Stimulated activated memory B cell treated with anti-CD40 and anti-IgM and Interleukin-4, amounts not matched to agents 10 μg/mL and 1 μg/mL and 100 μg/mL, for 72 hours (primary cell): ENCODE results near the gene ENDOD1.

Source experiments
- ATAC-seq: fragments of 150-1000 bp; cut with Tn5 transposase; 2 replicates; pipeline ENCODE4 v1.10.0; 2021
- H3K27ac Mint-ChIP-seq: one replicate; pipeline ENCODE4 v1.8.0; 2022; ENCODE audit warnings: mild to moderate bottlenecking, mixed read lengths
- H3K27me3 Mint-ChIP-seq: one replicate; pipeline ENCODE4 v1.8.0; 2022; ENCODE audit warnings: mixed read lengths
- H3K36me3 Mint-ChIP-seq: one replicate; pipeline ENCODE4 v1.8.0; 2022; ENCODE audit warnings: mixed read lengths
- H3K4me1 Mint-ChIP-seq: one replicate; pipeline ENCODE4 v1.8.0; 2022; ENCODE audit warnings: mixed read lengths
- H3K4me3 Mint-ChIP-seq: one replicate; pipeline ENCODE4 v1.8.0; 2022; ENCODE audit warnings: mild to moderate bottlenecking, moderate library complexity, mixed read lengths
- H3K9me3 Mint-ChIP-seq: one replicate; pipeline ENCODE4 v1.8.0; 2022; ENCODE audit warnings: mixed read lengths

Gene ENDOD1

DNA sequence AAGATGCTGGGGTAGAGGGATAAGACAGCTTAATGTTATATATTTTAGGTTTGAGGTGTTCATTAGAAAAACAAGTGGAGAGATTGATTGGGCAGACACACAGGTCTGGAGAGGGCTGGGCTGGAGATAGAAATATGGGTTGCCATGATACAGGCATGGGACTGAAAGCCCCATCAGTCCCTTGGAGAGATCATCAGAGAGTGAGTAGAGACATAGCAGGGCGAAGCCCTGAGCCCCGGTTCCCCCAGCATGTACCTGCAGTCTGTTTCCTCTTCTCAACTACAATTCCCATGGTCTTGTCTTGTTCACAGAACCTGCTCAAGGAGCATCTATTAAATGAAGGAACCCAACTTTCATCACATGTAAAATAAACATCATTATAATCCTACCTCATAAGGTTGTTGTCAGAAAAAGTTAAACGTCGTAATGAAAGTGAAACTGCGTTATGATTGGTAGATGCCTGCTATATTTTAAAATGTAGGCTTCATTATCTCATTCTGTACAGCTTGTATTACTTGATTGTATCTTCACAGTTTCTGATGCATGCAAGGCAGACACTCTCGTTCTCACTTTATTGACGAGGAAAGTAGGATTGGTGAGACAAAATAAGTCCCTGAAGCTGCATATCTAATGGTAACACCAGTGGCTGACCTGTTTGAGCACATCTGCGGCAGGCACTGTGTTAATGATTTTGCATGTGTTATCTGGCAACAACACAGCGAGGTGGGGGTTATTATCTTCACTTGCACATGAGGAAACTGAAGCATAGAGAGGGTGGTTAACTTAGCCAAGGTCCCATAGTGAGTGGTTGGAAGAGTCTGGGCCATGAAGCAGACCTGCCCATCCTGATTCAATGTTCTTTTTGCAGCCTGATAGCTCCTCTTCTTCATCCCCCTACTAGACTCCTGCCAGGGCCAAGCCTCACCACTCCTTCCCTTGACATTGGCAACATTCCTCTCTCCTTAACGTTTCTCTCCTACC lies 63.5 kb downstream of the ENDOD1 start:
- peaks cover 9% of the 10 kb centered on the region for H3K36me3 Mint-ChIP-seq
- peaks cover 54% of the 10 kb centered on the region for H3K4me1 Mint-ChIP-seq
- no peaks in the 10 kb centered on the region for H3K27me3 Mint-ChIP-seq
- H3K27ac Mint-ChIP-seq, result peak overlapping the region; percentile 79
- H3K4me3 Mint-ChIP-seq, result peak overlapping the region; percentile 83
- ATAC-seq, result peak; percentile 25
- H3K9me3 Mint-ChIP-seq, result no peaks in the 10 kb centered on the region

- Mint-ChIP-seq H3K9me3 (no peaks in the 10 kb centered on the region), H3K27me3 (no peaks in the 10 kb centered on the region), H3K36me3 (peaks cover 12% of the 10 kb centered on the region), H3K27ac (peak overlapping the region; percentile 79), H3K4me1 (peaks cover 56% of the 10 kb centered on the region), H3K4me3 (peak overlapping the region; percentile 83)
- ATAC-seq, result no peak
Measured at GRCh38 chr11:95153857-95154246, 64.2 kb downstream of the ENDOD1 start.

DNA sequence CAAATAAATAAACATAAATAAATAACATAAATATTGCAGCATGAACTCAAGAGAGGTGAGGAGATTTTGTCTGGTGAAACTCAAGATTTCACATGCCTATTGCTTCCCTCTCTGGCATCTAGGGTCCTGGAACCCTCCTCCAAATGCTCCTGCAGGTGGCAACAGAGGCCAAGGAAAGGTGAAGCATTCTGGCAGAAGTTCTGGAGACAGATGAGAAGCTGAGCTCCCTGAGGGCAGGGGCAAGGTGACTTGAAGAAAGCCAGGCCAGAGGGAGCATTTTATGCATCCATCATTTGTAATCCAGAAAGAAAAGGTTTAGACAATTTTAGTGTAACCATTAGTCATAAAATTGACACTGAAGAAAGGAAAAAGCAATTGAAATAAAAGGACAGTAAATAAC lies 64.9 kb downstream of the ENDOD1 start:
- no peak for ATAC-seq
- Mint-ChIP-seq H3K27me3 (no peaks in the 10 kb centered on the region), H3K27ac (peak overlapping the region; percentile 79)

DNA sequence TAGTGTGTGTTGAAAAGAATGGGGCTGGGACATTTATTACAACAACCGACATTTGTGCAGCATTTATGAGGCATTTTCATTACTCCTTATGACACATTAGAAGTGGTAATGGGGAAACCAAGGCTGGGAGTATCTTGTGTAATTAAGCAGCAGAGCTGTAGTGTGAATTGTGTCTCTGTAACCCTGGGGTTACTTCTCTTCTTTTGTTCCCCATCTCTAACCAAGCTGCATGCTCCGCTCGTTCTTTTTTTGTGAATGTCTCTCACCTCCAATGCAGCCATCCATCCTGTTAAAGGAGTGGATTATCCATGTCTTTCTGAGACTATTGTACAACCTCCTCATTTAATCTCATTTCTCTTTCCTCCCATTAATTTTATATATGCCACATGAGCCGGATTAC lies 65.7 kb downstream of the ENDOD1 start:
- Mint-ChIP-seq H3K27ac (no peak overlapping the region), H3K4me3 (no peak overlapping the region), H3K9me3 (no peaks in the 10 kb centered on the region), H3K27me3 (no peaks in the 10 kb centered on the region), H3K4me1 (peaks cover 52% of the 10 kb centered on the region), H3K36me3 (peaks cover 18% of the 10 kb centered on the region)
- no peak for ATAC-seq

More for the DNA sequence above, 64.9 kb downstream of the ENDOD1 start:
- Mint-ChIP-seq H3K4me3 (no peak overlapping the region), H3K4me1 (peaks cover 55% of the 10 kb centered on the region), H3K36me3 (peaks cover 12% of the 10 kb centered on the region), H3K9me3 (no peaks in the 10 kb centered on the region)

DNA sequence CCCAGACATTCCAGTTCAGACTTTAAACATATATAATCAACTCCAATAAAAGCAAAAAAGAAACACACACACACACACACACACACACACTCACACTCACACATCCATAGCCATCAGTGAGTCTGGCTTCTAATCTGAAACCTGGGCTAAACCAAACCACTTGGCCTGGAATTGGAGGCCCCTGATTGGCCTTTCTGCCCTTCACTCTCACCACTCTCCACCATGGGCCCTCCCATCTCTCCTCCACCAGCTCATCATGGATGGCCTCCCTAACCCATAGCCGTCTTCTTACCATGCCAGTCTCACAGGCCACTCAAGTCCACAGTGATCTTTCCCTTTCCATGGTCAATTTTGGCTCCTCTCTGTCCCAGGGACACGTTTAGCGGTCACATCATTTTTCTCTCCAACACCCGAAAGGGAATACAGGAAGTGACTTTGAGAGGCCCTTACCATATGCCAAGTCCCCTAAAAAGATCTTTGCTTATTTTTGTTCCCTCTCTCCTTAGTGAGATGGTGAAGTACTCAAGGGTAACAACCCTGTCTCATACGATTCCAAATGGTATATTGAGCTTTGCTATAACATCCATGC lies 66.6 kb downstream of the ENDOD1 start:
- H3K4me1 Mint-ChIP-seq, result peaks cover 57% of the 10 kb centered on the region
- peak overlapping the region; percentile 36 for H3K27ac Mint-ChIP-seq
- ATAC-seq, result no peak
- no peak overlapping the region for H3K4me3 Mint-ChIP-seq
- H3K36me3 Mint-ChIP-seq, result peaks cover 23% of the 10 kb centered on the region
- no peaks in the 10 kb centered on the region for H3K9me3 Mint-ChIP-seq
- H3K27me3 Mint-ChIP-seq, result no peaks in the 10 kb centered on the region

DNA sequence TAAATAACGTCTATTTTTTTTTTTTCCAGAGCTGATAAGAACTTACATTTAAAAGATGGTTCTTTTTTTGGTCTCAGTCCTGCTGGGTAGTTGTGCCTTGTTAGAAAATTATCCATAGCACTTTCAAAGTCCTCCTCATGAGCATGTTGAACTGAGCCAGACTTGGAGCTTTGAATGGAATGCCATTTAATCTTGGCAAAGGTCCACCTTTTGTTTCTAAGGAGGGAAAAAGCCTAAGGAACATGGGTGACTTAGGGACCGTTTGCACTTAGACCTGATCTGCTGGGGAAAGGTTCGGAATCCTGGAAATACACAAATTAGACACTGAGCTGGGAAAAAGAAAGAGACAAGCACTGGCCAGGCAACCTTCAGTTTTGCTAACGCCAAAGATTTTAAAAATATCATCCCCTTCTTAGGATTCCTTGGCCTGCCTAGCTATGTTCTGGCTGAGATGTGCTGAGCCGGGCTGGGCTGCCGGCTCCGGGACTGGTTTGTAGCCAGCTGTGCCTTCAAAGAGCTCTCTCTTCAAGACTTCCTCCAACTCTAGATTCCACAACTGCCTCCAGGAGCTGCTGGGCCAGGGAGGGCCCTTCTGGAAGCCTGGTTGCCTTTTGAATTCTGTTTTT lies 67.4 kb downstream of the ENDOD1 start:
- no peak overlapping the region for H3K4me3 Mint-ChIP-seq
- peaks cover 50% of the 10 kb centered on the region for H3K4me1 Mint-ChIP-seq
- H3K27me3 Mint-ChIP-seq, result no peaks in the 10 kb centered on the region
- peaks cover 23% of the 10 kb centered on the region for H3K36me3 Mint-ChIP-seq
- no peaks in the 10 kb centered on the region for H3K9me3 Mint-ChIP-seq
- peak overlapping the region; percentile 36 for H3K27ac Mint-ChIP-seq
- no peak for ATAC-seq

DNA sequence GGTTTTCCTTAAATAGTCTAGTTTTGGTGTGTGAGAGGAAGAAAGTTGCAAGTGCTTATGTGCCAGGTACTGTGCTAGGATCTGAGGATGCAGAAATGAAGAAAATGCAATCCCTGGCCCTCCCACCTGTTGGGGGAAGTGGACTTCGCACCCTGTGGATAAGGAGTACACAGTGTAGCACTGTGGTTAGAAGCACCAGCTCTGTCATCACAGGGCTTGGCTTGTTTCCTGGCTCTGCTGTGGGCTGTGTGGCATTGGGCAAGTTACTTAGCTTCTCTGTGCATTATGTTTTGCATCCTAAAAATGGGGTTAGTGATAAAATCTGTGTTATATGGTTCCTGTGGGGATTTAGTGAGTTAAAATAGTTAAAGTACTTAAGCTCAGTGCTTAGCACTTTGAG lies 68.2 kb downstream of the ENDOD1 start:
- Mint-ChIP-seq H3K9me3 (peaks cover 3% of the 10 kb centered on the region), H3K27ac (peak overlapping the region; percentile 36), H3K4me3 (no peak overlapping the region), H3K4me1 (peaks cover 43% of the 10 kb centered on the region), H3K27me3 (no peaks in the 10 kb centered on the region), H3K36me3 (peaks cover 26% of the 10 kb centered on the region)
- ATAC-seq, result no peak

GRCh38 chr11:95161248-95161647 lies 71.6 kb downstream of the ENDOD1 start:
- no peak overlapping the region for H3K4me3 Mint-ChIP-seq
- H3K4me1 Mint-ChIP-seq, result peaks cover 43% of the 10 kb centered on the region
- H3K9me3 Mint-ChIP-seq, result peaks cover 3% of the 10 kb centered on the region
- peaks cover 25% of the 10 kb centered on the region for H3K36me3 Mint-ChIP-seq
- peak; percentile 10 for ATAC-seq
- no peaks in the 10 kb centered on the region for H3K27me3 Mint-ChIP-seq
- H3K27ac Mint-ChIP-seq, result no peak overlapping the region

DNA sequence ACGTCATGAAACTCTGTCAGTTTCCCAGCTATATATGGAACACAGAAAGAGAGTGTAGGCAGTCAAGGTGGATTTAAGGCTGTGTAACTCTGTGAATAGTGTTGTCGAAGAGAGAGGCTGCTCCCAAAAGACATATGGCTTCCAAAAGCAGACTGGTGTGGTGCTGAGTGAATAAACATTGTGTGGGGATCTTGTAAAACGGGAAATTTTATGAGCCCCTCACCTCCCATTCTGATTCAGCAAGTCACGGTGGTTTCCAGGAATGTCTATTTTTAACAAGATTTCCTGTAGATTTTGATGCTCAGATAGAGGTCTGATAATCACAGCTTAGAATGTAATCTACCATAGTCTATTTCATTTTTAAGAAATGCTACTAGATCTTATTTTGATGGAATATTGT lies 73.5 kb downstream of the ENDOD1 start:
- Mint-ChIP-seq H3K4me1 (peaks cover 35% of the 10 kb centered on the region), H3K27ac (peak overlapping the region; percentile 32), H3K4me3 (no peak overlapping the region), H3K36me3 (peaks cover 26% of the 10 kb centered on the region), H3K9me3 (peaks cover 3% of the 10 kb centered on the region), H3K27me3 (no peaks in the 10 kb centered on the region)
- ATAC-seq, result no peak

GRCh38 chr11:95165638-95166037 lies 76.0 kb downstream of the ENDOD1 start:
- peaks cover 21% of the 10 kb centered on the region for H3K36me3 Mint-ChIP-seq
- no peaks in the 10 kb centered on the region for H3K27me3 Mint-ChIP-seq
- no peak overlapping the region for H3K4me3 Mint-ChIP-seq

GRCh38 chr11:95166781-95167180 lies 77.1 kb downstream of the ENDOD1 start:
- Mint-ChIP-seq H3K27ac (peak overlapping the region; percentile 31), H3K4me1 (peaks cover 21% of the 10 kb centered on the region), H3K27me3 (no peaks in the 10 kb centered on the region), H3K4me3 (no peak overlapping the region), H3K9me3 (peaks cover 3% of the 10 kb centered on the region), H3K36me3 (peaks cover 20% of the 10 kb centered on the region)
- ATAC-seq, result no peak

More at GRCh38 chr11:95165638-95166037, 76.0 kb downstream of the ENDOD1 start:
- H3K4me1 Mint-ChIP-seq, result peaks cover 23% of the 10 kb centered on the region
- no peak for ATAC-seq
- peaks cover 3% of the 10 kb centered on the region for H3K9me3 Mint-ChIP-seq
- H3K27ac Mint-ChIP-seq, result no peak overlapping the region

DNA sequence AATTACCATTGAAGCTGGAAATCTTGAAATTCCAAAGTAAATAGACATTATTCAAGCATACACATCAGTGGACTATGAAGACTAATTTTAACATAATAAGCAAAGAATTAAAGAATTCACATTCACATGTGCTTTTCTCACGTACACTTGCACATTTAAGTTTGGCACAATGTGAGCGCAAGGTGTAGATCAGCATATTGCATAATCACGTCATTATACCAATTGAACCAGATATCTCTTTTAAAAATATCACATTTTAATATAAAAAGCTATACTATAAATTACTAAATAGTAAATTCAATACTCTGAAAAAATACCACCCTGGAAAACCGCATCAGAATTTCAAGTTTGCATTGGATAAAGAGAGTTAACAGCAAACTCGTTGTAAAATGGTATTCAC lies 80.6 kb downstream of the ENDOD1 start:
- Mint-ChIP-seq H3K36me3 (peaks cover 15% of the 10 kb centered on the region), H3K4me1 (no peaks in the 10 kb centered on the region), H3K27ac (no peak overlapping the region), H3K4me3 (no peak overlapping the region), H3K27me3 (no peaks in the 10 kb centered on the region), H3K9me3 (no peaks in the 10 kb centered on the region)
- ATAC-seq, result no peak

DNA sequence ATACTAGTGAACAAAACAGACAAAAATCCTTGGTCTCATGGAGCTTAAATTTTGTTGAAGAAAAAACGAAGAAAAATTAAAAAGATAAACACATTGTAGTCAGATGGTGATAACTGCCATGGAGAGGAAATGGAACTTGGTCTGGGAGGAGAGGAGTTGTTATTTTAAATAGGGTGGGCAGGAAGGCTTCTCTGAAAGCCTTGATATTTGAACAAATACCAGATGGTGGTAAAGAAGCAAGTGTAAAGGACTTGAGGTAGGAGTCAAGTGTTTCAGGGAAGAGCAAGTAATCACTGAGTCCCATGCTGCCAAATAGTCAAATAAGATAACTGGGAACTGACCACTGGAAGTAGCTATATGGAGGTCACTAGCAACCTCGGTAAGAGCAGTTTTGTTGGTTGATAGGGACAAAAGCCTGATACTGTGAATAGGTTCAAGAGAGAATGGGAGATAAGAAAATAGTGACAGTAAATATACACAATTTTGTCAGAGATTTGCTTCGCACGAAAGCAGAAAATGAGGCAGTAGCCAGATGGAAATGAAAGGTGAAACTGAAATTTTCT lies 86.3 kb downstream of the ENDOD1 start:
- peaks cover 4% of the 10 kb centered on the region for H3K4me1 Mint-ChIP-seq
- H3K4me3 Mint-ChIP-seq, result no peak overlapping the region
- H3K27me3 Mint-ChIP-seq, result no peaks in the 10 kb centered on the region
- peaks cover 20% of the 10 kb centered on the region for H3K36me3 Mint-ChIP-seq
- no peaks in the 10 kb centered on the region for H3K9me3 Mint-ChIP-seq
- peak overlapping the region; percentile 20 for H3K27ac Mint-ChIP-seq
- ATAC-seq, result no peak
